GM12875 (cell line): Measurements from ENCODE around the gene PLEKHM2.

ENCODE experiments used
- H3K4me3 ChIP-seq: one replicate; pipeline ENCODE4 v1.5.1; 2011; ENCODE audit warnings: low read depth, low read length, control low read depth
- CTCF ChIP-seq: IDR thresholded peaks from 2 replicates; pipeline ENCODE4 v1.5.1; 2011; ENCODE audit warnings: low read depth, mild to moderate bottlenecking, control low read depth, inconsistent platforms, low read length, moderate library complexity, borderline replicate concordance; ENCODE audit not compliant: insufficient read depth

PLEKHM2 gene

DNA sequence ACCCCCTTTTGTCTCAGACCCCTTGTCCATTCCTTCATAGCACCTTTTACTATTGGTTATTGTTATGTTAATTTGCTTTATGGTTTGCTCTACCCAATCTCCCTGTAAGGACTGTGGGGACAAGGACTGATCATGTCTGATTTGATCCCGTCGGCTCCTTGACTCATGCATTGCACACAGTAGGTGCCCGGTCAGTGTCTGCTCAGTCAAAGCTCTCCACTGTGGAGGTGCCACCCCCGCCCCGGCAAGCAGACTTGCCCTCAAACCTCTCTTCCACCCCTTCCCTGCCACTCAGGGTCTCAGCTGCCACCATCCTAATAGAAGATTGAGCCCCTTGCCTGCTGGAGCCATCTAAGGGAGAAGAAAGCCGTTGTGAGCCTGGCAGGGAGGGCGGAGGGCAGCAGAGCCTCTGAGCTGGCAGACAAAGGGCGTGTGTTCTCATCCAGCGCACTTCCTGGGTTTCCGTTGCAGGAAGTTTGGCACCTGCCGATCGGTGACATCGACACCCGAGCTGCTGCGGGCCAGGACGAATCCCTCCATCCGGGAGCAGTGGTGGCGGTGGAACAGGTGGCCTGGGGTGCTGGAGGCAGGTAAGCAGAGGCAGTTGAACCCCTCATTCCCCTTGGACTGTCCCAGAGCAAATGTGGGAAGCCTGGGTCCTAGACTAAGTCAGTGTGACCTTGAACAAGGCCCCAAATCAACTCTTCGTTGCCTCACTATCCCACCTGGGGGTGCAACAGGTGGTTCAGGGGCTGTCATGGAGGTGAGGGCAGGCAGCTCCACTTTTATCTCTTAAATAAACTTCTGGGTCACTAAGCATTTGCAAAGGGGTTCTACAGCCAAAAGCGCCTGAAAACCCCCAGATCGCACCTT, 72.3 kb downstream of the PLEKHM2 start:
- no peak for TF ChIP-seq CTCF
- H3K4me3 ChIP-seq: no peak overlapping the region

- no peak overlapping the region for H3K4me3 ChIP-seq
- no peak for TF ChIP-seq CTCF
Measured at GRCh38 chr1:15757016-15757543, 73.0 kb downstream of the PLEKHM2 start.

- no peak overlapping the region for H3K4me3 ChIP-seq
- TF ChIP-seq CTCF: no peak
Measured at GRCh38 chr1:15757575-15758342, 73.6 kb downstream of the PLEKHM2 start.

DNA sequence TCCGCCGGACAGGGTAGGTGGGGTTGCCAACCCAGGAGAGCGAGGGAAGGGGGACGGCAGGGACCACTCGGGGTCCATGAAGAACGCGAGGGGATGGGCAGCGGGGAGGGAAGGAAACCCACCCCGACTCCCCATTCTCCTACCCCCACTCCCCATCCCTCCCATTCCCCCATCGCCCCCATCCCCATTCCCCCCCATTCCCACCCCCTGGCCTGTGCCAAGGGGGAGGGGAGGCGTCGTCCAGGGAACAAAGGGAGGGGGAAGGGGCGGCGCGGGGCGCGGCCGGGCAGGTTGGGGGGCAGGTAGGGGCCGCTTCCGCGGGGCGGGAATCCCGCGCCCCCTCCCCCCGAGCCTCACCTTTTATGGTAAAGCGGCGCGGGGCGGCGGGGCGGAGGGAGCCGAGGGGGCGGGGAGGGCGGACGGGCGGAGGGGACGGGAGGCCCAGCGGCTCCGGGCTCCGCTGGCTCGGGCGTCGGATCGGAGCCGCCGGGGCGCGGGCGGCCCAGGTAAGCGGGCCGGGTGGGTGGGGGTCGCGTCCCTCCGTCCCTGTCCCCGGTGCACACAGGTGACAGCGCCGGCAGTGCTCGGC, 74.3 kb downstream of the PLEKHM2 start, which contains the start of gene FBLIM1:
TSS of gene FBLIM1 (plus strand) at position 453 of the 589 bp plus-strand sequence. CDS start 6,189 bp downstream, outside the sequence.
- TF ChIP-seq CTCF: no peak
- H3K4me3 ChIP-seq: no peak within 1 kb of the TSS

- no peak overlapping the region for H3K4me3 ChIP-seq
Measured at GRCh38 chr1:15758953-15759661, 75.0 kb downstream of the PLEKHM2 start.

More at GRCh38 chr1:15758953-15759661, 75.0 kb downstream of the PLEKHM2 start:
- TF ChIP-seq CTCF: no peak
